Thyroid gland (tissue), 4 donors: ENCODE data around the gene BTNL9.
"Not testable (repeated sequence)": the region's sequence is repeated elsewhere in the genome, so short reads cannot be mapped to it uniquely, and the experiment has no call there.

Source experiments
- CTCF ChIP-seq, 6 experiments: fragments of 200-600 bp in 3 of 6; fragments of 450-650 bp in 3 of 6; sonication (generic) in 3 of 6; IDR thresholded peaks; one replicate each; pipeline ENCODE4 v1.5.1; 2016 to 2019; ENCODE audit warnings: antibody characterized with exemption in 6 of 6, mild to moderate bottlenecking in 2 of 6, inconsistent platforms in 1 of 6, moderate library complexity in 1 of 6
- POLR2A ChIP-seq, 2 donors: fragments of 450-650 bp; IDR thresholded peaks; one replicate each; pipeline ENCODE4 v1.6.1; 2017; ENCODE audit warnings: antibody characterized with exemption in 2 of 2, mild to moderate bottlenecking in 2 of 2, moderate library complexity in 1 of 2

- not testable (repeated sequence) for TF ChIP-seq CTCF, POLR2A (IDR thresholded peaks at IDR 0.05)
These were observed 64.1 kb downstream of the BTNL9 start for GRCh38 chr5:181104259-181104568.
